ENCODE measurements around the gene ZP4.

Gene ZP4

DNA sequence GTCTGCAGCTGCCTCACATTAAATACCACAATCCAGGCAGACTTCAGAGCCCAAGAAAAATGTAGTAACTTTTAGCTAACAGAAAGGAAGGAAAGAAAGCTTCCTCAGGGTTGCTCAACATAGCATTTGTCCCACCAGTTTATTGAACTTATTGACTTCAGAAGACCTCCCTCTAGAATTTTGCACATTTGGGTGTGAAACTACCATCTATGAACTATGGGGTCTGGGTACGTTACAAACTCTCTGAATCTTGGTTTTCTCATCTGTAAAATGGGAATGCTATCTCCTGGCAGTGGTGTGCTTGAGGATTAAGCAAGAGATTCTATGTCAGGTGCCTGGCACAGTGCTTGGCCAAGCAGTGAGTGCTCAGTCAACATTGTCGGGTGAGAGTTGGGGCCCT lies at the start of gene ZP4:
Gene ZP4 (minus strand): TSS at position 101 of the 400 bp plus-strand sequence. CDS start 287 bp downstream, outside the sequence.
- no peak for DNase-seq (ENCODE audit: low spot score)

DNA sequence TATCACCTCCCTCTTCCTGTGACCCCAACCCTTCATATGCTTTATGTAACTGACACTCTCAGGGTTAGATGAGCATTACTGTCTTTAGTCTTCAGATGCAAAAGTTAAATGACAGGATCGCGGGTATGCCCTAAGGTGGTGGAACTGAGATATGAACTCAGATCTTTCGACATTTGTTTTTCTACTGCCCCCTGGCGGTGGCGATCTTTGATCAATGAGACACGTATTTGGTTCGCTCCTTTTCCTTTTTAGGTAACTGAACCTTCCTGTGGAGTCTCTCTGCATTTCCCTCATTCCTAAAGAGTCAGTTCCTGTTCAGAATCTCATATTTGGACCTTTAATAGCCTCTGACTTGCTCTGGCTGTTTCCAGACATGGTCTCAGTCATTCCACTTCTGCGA lies 47.8 kb upstream of the ZP4 start:
- peak; percentile 14 for DNase-seq (ENCODE audit: low spot score)

DNA sequence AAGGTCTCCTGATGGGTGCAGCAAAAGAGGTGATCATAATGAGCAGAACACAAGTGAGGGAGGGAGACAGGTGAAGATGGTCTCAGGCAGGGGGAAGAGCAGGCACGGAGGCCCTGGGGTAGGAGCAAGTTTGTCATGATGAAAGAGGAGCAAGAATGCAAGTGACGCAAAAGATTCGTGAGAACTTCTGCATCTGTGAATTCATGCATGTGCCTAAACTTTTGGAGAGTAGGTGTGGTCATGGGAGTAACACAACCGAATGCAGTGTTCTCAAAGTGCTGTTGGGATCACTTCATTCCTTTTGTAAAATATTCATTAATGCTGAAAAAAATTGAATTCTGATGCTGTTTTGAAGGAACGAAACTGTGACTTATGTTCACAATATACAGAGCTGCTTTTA lies 47.3 kb upstream of the ZP4 start:
- no peak for DNase-seq (ENCODE audit: low spot score)

DNA sequence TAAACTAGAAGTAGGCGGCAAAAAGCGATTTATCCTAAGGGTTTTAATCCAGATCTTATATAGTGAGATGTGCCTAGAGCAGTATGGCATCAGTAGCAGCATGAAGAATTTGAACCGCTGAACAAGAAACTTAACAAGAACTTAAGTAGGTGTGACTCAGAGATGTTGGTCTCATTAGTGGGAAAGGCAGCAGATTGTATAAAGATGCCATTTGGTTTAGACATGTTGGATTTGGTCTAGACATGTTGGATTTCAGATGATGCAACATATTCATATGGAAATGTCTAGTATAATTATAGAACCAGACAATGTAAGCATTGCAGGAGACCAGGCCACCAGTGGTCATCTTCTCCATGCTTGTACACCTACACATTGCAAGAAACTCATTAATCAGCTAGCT lies 42.1 kb upstream of the ZP4 start:
- DNase-seq (ENCODE audit: low spot score) = no peak

DNA sequence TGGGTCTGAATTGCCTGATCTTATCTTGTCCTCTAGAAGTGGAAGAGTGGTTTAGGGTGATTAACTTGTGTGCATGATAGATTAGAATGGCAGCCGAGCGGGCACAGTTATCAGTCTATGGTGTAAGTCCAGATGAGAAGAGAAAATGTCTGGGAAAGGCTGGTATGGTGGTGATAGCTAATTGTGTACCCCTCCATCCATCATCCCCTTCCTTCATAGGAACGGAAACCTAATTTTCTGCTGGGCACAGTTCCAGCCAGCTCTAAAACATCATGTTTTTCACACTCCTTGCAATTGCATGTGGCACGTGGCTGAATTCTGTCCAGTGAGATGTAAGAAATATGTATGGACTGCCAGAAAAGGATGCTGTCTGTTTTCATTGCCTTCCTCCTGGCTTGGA lies 40.9 kb upstream of the ZP4 start:
- no peak for DNase-seq (ENCODE audit: low spot score)

DNA sequence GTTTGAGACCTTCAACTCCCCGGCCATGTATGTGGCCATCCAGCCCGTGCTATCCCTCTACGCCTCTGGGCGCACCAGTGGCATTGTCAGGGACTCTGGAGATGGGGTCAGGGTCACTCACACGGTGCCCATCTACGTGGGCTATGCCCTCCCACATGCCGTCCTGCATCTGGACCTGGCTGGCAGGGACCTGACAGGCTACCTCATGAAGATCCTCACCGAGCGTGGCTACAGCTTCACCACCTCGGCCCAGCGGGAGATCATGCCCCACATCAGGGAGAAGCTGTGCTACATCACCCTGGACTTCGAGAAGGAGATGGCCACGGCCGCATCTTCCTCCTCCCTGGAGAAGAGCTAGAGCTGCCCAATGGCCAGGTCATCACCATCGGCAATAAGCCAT lies 36.5 kb upstream of the ZP4 start:
- DNase-seq (ENCODE audit: low spot score) = no peak

DNA sequence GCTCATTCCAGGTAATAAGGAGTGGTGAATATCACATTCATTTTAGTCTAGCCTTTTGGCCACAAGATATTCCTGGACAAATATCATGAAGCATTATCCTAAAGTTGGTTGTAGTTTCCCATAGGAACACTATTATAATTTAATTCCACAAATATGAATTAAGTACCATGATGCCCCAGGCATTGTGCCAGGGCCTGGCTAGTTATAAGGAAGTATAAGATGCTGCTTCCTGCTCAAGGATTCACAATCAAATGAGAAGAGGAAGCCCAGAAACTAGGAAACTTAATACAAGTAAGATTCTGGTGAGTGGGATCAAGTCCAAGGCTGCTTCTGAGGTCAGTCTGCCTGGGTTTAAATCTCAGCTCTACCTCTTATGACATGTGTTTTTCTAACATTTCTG lies 30.6 kb upstream of the ZP4 start:
- no peak for DNase-seq (ENCODE audit: low spot score)

DNA sequence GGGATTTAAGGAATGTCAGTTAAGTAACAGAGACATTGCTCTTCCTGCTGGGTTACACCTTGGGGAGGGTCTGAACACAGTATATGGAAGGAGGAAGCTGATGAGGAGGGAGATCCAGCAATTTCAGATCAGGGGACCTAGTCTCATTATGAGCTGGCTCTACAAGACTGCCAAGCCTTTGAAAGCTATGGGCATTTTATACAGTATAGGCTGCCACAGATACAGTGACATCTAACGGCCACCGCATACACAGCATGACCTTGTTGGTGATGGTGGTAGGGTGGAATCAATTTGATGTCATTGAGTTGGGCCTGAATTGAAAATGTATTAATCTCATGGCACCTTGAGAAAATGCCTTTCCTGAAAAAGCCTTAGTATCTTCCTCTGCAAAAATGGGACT lies 22.6 kb upstream of the ZP4 start:
- no peak for DNase-seq (ENCODE audit: low spot score)

- DNase-seq (ENCODE audit: low spot score) = no peak
Observed at GRCh38 chr1:237911911-237912310, 21.2 kb upstream of the ZP4 start.

GRCh38 chr1:237910834-237911233 lies 20.1 kb upstream of the ZP4 start:
- no peak for DNase-seq (ENCODE audit: low spot score)

DNA sequence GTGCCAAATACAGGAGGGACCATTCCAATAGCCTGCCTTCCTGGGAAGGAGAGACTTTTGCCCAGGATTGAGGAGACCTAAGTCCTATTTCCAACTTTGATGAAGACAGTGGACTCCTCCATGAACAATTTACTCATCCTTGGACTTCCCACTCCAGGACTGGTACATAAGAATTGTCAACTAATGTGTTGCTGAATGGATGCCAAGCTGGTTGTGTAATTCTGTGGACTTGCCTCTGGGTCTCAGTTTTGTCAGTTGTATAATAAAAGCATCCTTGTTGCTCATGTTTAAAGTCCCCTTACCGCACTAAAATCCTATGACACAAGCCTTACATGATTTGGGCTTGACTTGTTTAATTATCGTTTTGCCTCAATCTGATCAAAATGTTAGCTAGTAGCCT lies 13.2 kb upstream of the ZP4 start:
- no peak for DNase-seq (ENCODE audit: low spot score)

GRCh38 chr1:237902960-237903743 lies 12.4 kb upstream of the ZP4 start:
- DNase-seq (ENCODE audit: low spot score) = no peak

GRCh38 chr1:237901299-237901934 lies 10.7 kb upstream of the ZP4 start:
- DNase-seq (ENCODE audit: low spot score) = peak; percentile 26

- DNase-seq (ENCODE audit: low spot score) = no peak
Observed at GRCh38 chr1:237895630-237896029, 4.9 kb upstream of the ZP4 start.

DNA sequence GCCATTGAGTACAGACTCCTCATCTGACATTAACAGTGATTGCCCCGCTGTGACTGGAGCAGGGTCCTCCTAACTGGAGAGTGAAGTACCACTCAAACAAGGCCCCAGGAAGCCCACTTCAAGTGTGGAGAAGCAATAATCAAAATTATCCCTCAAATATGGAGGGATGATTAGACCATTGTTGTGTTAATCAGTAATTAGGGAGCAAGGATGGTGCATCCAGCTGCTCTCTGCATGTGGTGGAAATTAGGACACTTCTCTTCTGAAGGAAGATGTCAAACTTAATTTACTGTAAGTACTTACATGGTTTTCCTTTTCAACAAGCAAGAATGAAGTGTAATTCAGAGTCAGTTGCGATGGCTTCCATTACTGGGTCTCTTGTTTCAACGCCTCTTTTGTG lies 3.4 kb upstream of the ZP4 start:
- DNase-seq (ENCODE audit: low spot score) = no peak

- DNase-seq (ENCODE audit: low spot score) = no peak
Observed at GRCh38 chr1:237891979-237892378, 1.3 kb upstream of the ZP4 start.

GRCh38 chr1:237891266-237891665 lies 544 bp upstream of the ZP4 start:
- DNase-seq (ENCODE audit: low spot score) = no peak

- no peak for DNase-seq (ENCODE audit: low spot score)
Observed at GRCh38 chr1:237890416-237890815, 306 bp downstream of the ZP4 start.

GRCh38 chr1:237888143-237888542 lies 2.6 kb downstream of the ZP4 start:
- DNase-seq (ENCODE audit: low spot score) = no peak

- DNase-seq (ENCODE audit: low spot score) = no peak
Observed at GRCh38 chr1:237887542-237887941, 3.2 kb downstream of the ZP4 start.

DNA sequence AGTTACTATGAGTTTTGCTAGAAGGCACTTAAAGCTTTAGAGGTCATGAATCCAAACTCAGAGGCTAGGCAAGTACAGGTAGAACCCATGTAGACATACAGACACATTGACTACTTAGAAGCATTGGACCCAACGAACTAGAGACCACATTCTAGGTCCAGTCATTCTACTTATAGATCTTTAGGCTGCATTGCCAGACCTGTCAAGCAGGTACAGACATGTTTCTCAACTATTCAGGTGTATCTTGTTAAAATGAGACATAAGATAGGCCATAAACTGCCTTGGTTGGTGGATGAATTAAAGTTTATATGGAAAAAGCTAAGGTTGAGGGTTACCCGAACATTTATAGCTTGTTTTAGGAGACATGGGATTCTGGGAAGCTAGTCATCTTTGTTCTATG lies 6.5 kb downstream of the ZP4 start:
- no peak for DNase-seq (ENCODE audit: low spot score)

DNA sequence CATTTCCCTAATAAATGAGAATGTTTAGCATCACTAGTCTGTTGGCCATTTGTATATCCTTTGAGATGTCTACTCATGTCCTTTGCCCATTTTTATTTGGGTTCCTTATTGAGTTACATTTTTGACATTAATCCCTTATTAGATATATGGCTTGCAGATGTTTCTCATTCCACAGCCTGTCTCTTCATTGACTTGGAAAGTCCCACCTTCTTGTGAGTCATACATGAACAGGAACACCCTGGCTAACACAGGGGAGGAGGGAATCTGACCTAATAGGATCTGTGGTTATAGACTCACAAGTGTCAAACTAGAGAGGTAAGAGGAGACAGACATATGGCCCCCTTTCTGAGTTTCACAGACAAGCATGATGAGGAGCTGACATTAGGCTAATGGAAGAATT lies 11.5 kb downstream of the ZP4 start:
- no peak for DNase-seq (ENCODE audit: low spot score)

- no peak for DNase-seq (ENCODE audit: low spot score)
Observed at GRCh38 chr1:237878406-237878805, 12.3 kb downstream of the ZP4 start.

DNA sequence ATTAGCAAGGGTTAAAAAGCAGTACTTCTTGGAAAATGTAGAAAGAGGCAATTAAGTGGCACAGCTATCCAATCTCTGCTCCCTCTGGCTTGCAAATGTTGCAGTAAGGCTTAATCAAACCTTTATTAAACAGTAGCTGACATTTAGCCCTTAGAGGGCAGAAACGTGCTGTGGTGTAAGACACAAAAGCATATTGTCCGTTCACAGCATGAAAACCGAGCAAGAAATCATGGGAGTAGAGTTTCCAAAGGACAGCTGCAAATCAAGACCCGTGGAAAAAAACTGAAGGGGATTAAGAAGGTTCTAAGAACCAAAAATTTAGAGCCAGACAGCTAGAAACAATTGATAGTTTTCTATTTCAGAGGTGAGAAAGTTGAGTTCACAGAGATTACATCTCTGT lies 13.1 kb downstream of the ZP4 start:
- no peak for DNase-seq (ENCODE audit: low spot score)

Measured in HuH-7 (cell line).